ENCODE results near the gene DOCK11.

GRCh38 chrX:118702741-118703140 is 207.1 kb downstream of the DOCK11 start:
- TF ChIP-seq EZH2 (IDR thresholded peaks at IDR 0.05) (no peak), POLR2AphosphoS5 (IDR thresholded peaks at IDR 0.05; ENCODE audit: borderline replicate concordance, low read depth, low read length) (no peak)
